Peyer's patch (tissue), 4 donors: ENCODE data around the gene STAT2. TPM values are rescaled to one million over a fixed set of nuclear protein-coding genes. Genes with fewer than 3 reads are reported as not detected.
A peak's percentile ranks its signal among the peaks of the same experiment; 100 is the strongest.

Source experiments
- DNase-seq, 3 donors: peaks; one replicate each; pipeline ENCODE4 v3.0.0-alpha.2; 2017 to 2019
- H3K27ac ChIP-seq, 4 donors: fragments of 200-600 bp; sonication (generic); one replicate each; pipeline ENCODE4 v1.5.1; 2016 to 2019
- H3K27me3 ChIP-seq, 2 donors: fragments of 200-600 bp; sonication (generic); one replicate each; pipeline ENCODE4 v1.5.1; 2019
- H3K36me3 ChIP-seq, 3 donors: fragments of 200-600 bp; sonication (generic); one replicate each; pipeline ENCODE4 v1.5.1; 2016 to 2019
- H3K4me1 ChIP-seq, 4 donors: fragments of 200-600 bp; sonication (generic); one replicate each; pipeline ENCODE4 v1.5.1; 2016 to 2019
- H3K4me3 ChIP-seq, 4 donors: fragments of 200-600 bp; sonication (generic); 1 replicate in 3 of 4; 2 replicates in 1 of 4; pipeline ENCODE4 v1.5.1; 2016 to 2019; ENCODE audit warnings: mild to moderate bottlenecking in 1 of 4
- H3K9me3 ChIP-seq, 4 donors: fragments of 200-600 bp; sonication (generic); one replicate each; pipeline ENCODE4 v1.5.1; 2016 to 2019; ENCODE audit warnings: mild to moderate bottlenecking in 1 of 4
- POLR2A ChIP-seq, 2 donors: fragments of 450-650 bp; IDR thresholded peaks; one replicate each; pipeline ENCODE4 v1.5.1; 2017; ENCODE audit warnings: antibody characterized with exemption in 2 of 2, mild to moderate bottlenecking in 2 of 2, moderate library complexity in 2 of 2
- total RNA-seq, 4 donors: library from RNA; depleted of rRNA; stranded (reverse); fragments of >200 nt; gene quantifications; one replicate each; pipeline ENCODE4 v1.1.0, GENCODE V29; 2016
- TF ChIP-seq, protein P1 (sequence below), 6 experiments: fragments of 450-650 bp in 4 of 6; fragments of 200-600 bp in 2 of 6; sonication (generic) in 1 of 6; IDR thresholded peaks; one replicate each; pipeline ENCODE4 v1.5.1; 2017 to 2019; ENCODE audit warnings: antibody characterized with exemption in 6 of 6, mild to moderate bottlenecking in 3 of 6, moderate library complexity in 1 of 6

Gene STAT2
- total RNA-seq, 4 donors from 2014 or later = 100 to 355 (median 164) TPM

DNA sequence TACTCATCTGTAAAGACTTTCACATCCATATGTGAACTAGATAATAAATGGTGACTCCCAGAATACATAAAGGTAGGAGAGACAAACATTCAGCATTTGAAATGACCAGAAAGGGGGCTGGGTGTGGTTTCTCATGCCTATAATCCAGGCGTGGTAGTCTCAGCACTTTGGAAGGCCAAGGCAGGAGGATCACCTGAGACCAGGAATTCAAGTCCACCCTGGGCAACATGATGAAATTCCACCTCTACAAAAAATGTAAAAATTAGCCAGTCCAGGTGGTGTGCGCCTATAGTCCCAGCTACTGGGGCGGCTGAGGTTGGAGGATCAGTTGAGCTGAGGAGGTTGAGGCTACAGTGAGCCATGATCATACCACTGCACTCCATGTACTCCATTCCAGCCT lies 55.6 kb downstream of the STAT2 start:
- TF ChIP-seq POLR2A (IDR thresholded peaks at IDR 0.05) = no peak
- TF ChIP-seq, protein P1, sequence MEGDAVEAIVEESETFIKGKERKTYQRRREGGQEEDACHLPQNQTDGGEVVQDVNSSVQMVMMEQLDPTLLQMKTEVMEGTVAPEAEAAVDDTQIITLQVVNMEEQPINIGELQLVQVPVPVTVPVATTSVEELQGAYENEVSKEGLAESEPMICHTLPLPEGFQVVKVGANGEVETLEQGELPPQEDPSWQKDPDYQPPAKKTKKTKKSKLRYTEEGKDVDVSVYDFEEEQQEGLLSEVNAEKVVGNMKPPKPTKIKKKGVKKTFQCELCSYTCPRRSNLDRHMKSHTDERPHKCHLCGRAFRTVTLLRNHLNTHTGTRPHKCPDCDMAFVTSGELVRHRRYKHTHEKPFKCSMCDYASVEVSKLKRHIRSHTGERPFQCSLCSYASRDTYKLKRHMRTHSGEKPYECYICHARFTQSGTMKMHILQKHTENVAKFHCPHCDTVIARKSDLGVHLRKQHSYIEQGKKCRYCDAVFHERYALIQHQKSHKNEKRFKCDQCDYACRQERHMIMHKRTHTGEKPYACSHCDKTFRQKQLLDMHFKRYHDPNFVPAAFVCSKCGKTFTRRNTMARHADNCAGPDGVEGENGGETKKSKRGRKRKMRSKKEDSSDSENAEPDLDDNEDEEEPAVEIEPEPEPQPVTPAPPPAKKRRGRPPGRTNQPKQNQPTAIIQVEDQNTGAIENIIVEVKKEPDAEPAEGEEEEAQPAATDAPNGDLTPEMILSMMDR (IDR thresholded peaks at IDR 0.05) = no peak
- Histone ChIP-seq H3K4me1 (peaks cover 0 to 20% (median 6%) of the 10 kb centered on the region in 4 donors), H3K36me3 (peaks cover 0 to 37% (median 0%) of the 10 kb centered on the region in 3 donors), H3K27me3 (no peaks in the 10 kb centered on the region), H3K4me3 (no peak overlapping the region), H3K27ac (no peak overlapping the region), H3K9me3 (no peaks in the 10 kb centered on the region)
- DNase-seq = no peak

DNA sequence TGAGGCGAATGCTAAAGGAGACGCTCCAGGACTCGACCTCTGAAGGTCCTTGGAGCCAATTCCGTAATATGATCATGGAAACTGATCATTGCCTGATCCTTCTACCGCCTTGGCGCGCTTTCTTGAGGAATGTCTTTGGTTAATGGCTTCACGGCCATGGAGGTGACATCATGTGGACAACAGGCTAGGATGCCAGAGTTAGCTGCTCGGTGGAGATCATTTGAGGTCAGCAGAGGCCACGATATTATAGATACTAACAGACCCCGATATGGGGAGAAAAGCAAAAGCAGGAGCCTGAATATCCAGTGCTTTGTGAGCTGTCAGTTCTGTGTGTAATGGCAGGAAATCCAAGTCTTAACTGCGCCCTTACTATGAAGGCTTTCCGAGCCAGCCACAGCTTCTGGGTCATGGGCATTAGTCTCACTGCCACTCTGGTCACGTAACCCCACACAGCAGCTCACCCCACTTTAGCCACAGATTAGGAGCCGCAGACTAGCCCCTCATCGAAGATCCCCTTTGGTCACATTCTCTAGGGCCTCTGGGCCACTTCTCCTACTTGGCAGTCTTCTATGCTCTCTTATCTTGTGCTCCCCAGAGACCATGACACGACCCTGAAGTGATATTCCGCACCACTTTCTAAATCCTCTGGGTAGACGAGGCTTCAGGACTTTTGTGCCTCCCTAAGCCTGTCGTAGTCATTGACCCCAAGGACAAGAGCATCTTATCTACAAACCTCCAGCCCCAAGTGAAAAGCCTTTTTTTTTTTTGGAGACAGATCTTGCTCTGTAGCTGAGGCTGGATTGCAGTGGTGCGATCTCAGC lies 59.1 kb downstream of the STAT2 start:
- H3K4me1 ChIP-seq = peaks cover 0 to 48% (median 15%) of the 10 kb centered on the region in 4 donors
- peaks cover 0 to 26% (median 0%) of the 10 kb centered on the region in 3 donors for H3K36me3 ChIP-seq

DNA sequence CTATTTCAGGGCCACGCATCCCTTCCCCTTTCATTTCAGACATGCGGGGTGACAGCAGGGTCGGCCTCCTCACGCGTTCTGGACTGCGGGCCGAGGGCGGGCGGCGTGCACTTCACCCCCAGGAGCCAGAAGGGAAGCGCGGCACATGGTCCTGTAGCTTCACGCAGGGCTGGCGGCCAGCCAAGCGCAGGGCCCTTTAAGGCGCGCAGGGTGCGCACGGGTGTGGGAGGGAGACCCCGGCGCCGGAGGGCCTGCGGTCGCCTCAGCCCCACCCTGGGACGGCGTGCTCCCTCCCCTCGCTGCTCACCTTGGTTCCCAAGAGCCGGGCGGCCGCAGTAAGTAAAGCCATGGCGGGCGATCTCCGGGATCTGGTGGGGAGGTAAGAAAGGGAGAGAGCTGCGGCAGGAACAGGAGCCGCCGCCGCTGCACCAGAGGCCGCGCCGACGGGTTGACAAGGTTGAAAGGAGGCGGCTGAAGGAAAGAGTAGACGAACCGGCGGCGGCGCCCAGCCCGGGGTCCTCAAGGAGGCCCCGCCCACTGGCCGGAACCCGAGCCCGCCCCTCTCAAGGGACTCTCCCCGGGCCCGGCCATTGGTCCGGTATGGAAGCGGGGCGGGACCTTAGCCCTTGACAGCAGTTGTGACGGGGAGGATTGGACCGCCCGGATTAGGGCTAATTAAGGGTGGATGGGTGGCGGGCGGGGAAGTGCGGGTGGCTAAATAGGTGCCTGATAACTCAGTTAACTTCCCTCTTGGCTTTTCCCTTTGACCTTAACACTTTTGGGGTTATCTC lies 59.9 kb downstream of the STAT2 start, which contains the start of gene CS:
Gene CS (minus strand): TSS at position 478 of the 791 bp plus-strand sequence. CDS start 129 bp downstream, at position 349.
- H3K9me3 ChIP-seq = no peaks in the 10 kb centered on the region
- H3K27ac ChIP-seq = peak within 1 kb of the TSS; percentile 89 to 98 (median 92)
- no peaks in the 10 kb centered on the region for H3K27me3 ChIP-seq
- peak within 1 kb of the TSS; percentile 67 to 93 (median 78) for H3K4me3 ChIP-seq
- peaks cover 0 to 49% (median 15%) of the 10 kb centered on the region in 4 donors for H3K4me1 ChIP-seq
- peaks cover 0 to 20% (median 0%) of the 10 kb centered on the region in 3 donors for H3K36me3 ChIP-seq
- TF ChIP-seq POLR2A (IDR thresholded peaks at IDR 0.05) = peak; percentile 87 to 89
- TF ChIP-seq, protein P1 (IDR thresholded peaks at IDR 0.05) = no peak
- DNase-seq = peak; percentile 98 to 100 (median 100)

More for the DNA sequence above, 59.1 kb downstream of the STAT2 start:
- Histone ChIP-seq H3K27me3 (no peaks in the 10 kb centered on the region), H3K27ac (peak overlapping the region; percentile 89 to 98 (median 92)), H3K4me3 (peak overlapping the region; percentile 67 to 93 (median 78)), H3K9me3 (no peaks in the 10 kb centered on the region)
- DNase-seq = no peak
- TF ChIP-seq, protein P1 (IDR thresholded peaks at IDR 0.05) = no peak
- TF ChIP-seq POLR2A (IDR thresholded peaks at IDR 0.05) = no peak

DNA sequence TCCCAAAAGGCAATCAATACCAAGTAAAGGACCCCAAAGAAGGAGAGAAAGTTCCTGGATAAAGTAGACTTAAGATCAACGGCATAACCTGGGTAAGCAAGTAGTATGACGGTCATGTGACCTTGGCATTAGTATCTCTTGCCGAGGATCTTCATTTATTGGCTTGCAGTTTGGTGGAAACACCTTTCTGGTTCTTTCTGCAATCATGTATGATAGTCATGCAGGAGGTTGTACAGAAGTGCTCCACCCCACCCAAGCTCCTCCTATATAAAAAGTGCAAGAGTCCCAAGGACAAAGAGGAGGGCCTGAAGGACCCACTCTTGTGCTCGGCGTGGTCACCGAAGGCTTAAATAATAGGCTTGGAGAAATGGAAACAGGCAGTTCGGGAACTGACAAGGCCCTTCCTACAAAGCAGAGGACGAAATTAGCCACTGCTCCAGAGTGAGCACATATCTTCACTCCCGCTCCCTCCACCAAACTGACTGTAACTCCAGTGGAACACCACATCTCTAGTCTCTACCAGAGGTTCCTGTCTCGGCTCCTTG lies 60.5 kb downstream of the STAT2 start:
- no peaks in the 10 kb centered on the region for H3K27me3 ChIP-seq
- H3K9me3 ChIP-seq = no peaks in the 10 kb centered on the region
- TF ChIP-seq, protein P1 (IDR thresholded peaks at IDR 0.05) = no peak
- TF ChIP-seq POLR2A (IDR thresholded peaks at IDR 0.05) = peak; percentile 31 to 44
- peak in 1 of 3 donors; percentile 56 for DNase-seq
- H3K4me3 ChIP-seq = peak overlapping the region; percentile 67 to 93 (median 78)
- peak overlapping the region; percentile 89 to 98 (median 92) for H3K27ac ChIP-seq
- peaks cover 0 to 49% (median 15%) of the 10 kb centered on the region in 4 donors for H3K4me1 ChIP-seq
- H3K36me3 ChIP-seq = peaks cover 0 to 21% (median 0%) of the 10 kb centered on the region in 3 donors

DNA sequence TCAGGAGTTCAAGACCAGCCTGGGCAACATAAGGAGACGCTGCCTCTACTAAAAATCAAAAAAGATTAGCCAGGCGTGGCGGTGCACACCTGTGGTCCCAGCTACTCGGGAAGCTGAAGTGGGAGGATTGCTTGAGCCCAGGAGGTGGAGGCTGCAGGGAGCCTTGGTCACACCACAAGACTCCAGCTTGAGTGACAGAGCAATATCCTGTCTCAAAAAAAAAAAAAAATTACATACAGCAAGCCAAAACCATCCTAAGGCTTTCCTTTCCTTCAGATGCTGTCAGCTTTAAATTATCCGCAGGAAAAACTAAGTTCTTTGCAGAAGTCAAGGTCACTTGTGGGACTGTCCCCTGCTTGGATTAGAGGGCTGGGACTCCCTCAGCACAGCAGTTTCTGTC lies 61.1 kb downstream of the STAT2 start:
- Histone ChIP-seq H3K27ac (peak overlapping the region; percentile 89 to 98 (median 92)), H3K4me3 (peak overlapping the region; percentile 67 to 93 (median 78)), H3K36me3 (peaks cover 0 to 24% (median 0%) of the 10 kb centered on the region in 3 donors), H3K9me3 (no peaks in the 10 kb centered on the region), H3K27me3 (no peaks in the 10 kb centered on the region), H3K4me1 (peaks cover 0 to 51% (median 15%) of the 10 kb centered on the region in 4 donors)
- no peak for DNase-seq
- TF ChIP-seq, protein P1 (IDR thresholded peaks at IDR 0.05) = no peak
- no peak for TF ChIP-seq POLR2A (IDR thresholded peaks at IDR 0.05)
